ENCODE results near the gene HDAC4. TPM values are rescaled to one million over a fixed set of nuclear protein-coding genes. Genes with fewer than 3 reads are reported as not detected.

Gene HDAC4
- total and polyA plus RNA-seq, 2 donors from 2014 or later, result 2.2 to 56.8 TPM

DNA sequence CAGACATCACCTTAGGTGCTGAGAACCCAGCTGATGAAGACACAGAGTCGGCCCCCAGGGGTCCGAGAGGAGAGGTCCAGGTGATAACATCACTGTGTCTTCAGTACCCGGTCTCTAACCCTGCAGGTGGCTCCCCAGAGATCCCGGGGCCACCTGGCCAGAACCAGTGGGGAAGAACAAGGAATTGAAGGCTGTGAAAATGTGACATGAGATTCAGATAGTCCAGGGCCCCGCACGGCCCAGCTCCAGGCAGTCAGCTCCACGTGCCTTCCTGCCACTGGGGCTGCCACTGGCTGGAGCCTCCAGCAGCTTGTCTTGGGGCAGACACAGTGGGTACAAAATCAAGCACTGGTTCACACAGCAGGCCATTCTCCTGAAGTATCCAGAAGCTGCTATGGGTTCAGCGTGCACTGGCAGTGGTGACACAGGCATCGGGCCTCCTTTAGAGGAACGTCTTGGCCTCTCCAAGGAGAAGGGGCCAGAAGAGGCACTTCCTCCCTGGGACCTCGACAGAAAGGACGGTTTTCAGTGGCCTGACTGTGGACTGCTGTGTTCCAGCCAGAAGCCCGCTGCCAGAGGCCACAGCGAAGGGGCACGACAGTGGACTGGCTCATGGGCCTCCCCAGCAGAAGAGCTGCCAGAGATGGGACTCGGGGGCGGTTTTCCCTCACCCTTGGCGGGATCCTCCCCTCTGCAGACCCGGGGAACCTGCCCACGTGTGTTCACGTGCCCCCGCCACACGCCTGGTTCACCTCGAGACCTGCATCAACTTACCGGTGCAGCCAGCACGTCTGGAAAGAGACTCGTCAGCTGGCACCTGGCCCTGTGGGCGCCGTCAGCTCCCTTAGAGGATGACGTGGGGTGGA is 150.4 kb downstream of the HDAC4 start:
- FAIRE-seq, result no peak
- Histone ChIP-seq H3K9ac (ENCODE audit: low read length in 3 of 3) (no peak overlapping the region), H3K36me3 (ENCODE audit: control insufficient read depth in 2 of 3, insufficient read depth in 3 of 3, low read length in 3 of 3) (no peaks in the 10 kb centered on the region), H3K4me3 (ENCODE audit: low read length in 3 of 3) (no peak overlapping the region), H3K4me1 (ENCODE audit: control insufficient read depth in 2 of 3, insufficient read depth in 2 of 3, low read depth in 1 of 3, low read length in 3 of 3) (peaks cover 4 to 21% (median 10%) of the 10 kb centered on the region in 3 donors), H3K9me3 (ENCODE audit: control insufficient read depth in 2 of 3, insufficient read depth in 1 of 3, low read length in 3 of 3) (no peaks in the 10 kb centered on the region), H3K27me3 (ENCODE audit: control insufficient read depth, insufficient read depth, low read length) (no peaks in the 10 kb centered on the region), H3K27ac (ENCODE audit: low read depth in 2 of 2, low read length in 2 of 2) (no peak overlapping the region)
- DNase-seq, result peak in 3 of 5 donors; percentile 36 to 70 (median 51)
- intact Hi-C loops (cut with DNase I), result no loop called here
- TF ChIP-seq, protein P1, sequence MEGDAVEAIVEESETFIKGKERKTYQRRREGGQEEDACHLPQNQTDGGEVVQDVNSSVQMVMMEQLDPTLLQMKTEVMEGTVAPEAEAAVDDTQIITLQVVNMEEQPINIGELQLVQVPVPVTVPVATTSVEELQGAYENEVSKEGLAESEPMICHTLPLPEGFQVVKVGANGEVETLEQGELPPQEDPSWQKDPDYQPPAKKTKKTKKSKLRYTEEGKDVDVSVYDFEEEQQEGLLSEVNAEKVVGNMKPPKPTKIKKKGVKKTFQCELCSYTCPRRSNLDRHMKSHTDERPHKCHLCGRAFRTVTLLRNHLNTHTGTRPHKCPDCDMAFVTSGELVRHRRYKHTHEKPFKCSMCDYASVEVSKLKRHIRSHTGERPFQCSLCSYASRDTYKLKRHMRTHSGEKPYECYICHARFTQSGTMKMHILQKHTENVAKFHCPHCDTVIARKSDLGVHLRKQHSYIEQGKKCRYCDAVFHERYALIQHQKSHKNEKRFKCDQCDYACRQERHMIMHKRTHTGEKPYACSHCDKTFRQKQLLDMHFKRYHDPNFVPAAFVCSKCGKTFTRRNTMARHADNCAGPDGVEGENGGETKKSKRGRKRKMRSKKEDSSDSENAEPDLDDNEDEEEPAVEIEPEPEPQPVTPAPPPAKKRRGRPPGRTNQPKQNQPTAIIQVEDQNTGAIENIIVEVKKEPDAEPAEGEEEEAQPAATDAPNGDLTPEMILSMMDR (IDR thresholded peaks at IDR 0.05; ENCODE audit: borderline replicate concordance, extremely low read depth, insufficient read depth), result no peak

DNA sequence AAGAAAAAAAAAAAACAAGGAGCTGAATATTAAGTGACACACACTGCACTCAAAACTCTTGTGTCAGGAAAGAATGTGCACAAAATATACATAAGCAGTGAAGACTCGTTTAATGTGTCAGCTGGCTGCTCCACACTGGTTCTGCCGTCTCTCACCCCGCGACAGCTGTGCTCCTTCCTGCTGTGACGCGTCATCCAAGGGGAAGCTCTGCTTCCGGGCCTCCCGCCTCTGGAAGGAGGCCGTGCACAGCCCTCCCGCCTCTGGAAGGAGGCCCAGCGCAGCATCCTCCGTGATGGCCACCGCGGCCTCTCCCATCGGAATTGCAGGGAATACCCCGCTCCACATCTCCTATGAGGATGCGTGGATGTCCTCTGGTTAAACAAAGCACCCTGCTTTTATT is 151.0 kb downstream of the HDAC4 start:
- H3K27me3 ChIP-seq (ENCODE audit: control insufficient read depth, insufficient read depth, low read length), result no peaks in the 10 kb centered on the region
- H3K9me3 ChIP-seq (ENCODE audit: control insufficient read depth in 2 of 3, insufficient read depth in 1 of 3, low read length in 3 of 3), result no peaks in the 10 kb centered on the region
- intact Hi-C loops (cut with DNase I), result no loop called here
- peaks cover 4 to 21% (median 14%) of the 10 kb centered on the region in 3 donors for H3K4me1 ChIP-seq (ENCODE audit: control insufficient read depth in 2 of 3, insufficient read depth in 2 of 3, low read depth in 1 of 3, low read length in 3 of 3)
- no peaks in the 10 kb centered on the region for H3K36me3 ChIP-seq (ENCODE audit: control insufficient read depth in 2 of 3, insufficient read depth in 3 of 3, low read length in 3 of 3)
- TF ChIP-seq, protein P1 (IDR thresholded peaks at IDR 0.05; ENCODE audit: borderline replicate concordance, extremely low read depth, insufficient read depth), result no peak
- no peak overlapping the region for H3K4me3 ChIP-seq (ENCODE audit: low read length in 3 of 3)
- H3K27ac ChIP-seq (ENCODE audit: low read depth in 2 of 2, low read length in 2 of 2), result no peak overlapping the region
- H3K9ac ChIP-seq (ENCODE audit: low read length in 3 of 3), result no peak overlapping the region
- FAIRE-seq (no peak), DNase-seq (peak; percentile 79 to 96 (median 86))

DNA sequence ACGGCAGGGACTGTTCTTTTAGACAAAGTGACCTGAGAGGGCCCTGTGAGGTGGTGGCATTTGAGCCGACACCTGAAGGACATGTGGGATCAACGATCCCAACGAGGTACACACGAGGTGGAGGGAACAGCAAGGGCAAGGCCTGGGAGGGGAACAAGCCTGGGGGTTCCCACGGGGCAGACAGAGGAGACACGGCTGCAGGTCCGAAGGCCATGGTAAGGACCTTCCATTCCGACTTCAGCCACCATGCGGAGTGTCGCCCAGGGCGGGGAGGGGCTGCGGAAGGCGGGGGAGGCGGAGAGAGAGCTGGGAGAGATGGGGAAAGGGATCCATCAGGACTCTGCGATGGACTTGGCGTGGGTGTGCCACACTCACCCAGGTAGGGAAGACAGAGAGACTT is 151.8 kb downstream of the HDAC4 start:
- no peaks in the 10 kb centered on the region for H3K9me3 ChIP-seq (ENCODE audit: control insufficient read depth in 2 of 3, insufficient read depth in 1 of 3, low read length in 3 of 3)
- FAIRE-seq (no peak), DNase-seq (no peak)
- intact Hi-C loops (cut with DNase I), result no loop called here
- H3K9ac ChIP-seq (ENCODE audit: low read length in 3 of 3), result no peak overlapping the region
- peaks cover 7 to 21% (median 14%) of the 10 kb centered on the region in 3 donors for H3K4me1 ChIP-seq (ENCODE audit: control insufficient read depth in 2 of 3, insufficient read depth in 2 of 3, low read depth in 1 of 3, low read length in 3 of 3)
- H3K4me3 ChIP-seq (ENCODE audit: low read length in 3 of 3), result no peak overlapping the region
- no peak overlapping the region for H3K27ac ChIP-seq (ENCODE audit: low read depth in 2 of 2, low read length in 2 of 2)
- H3K27me3 ChIP-seq (ENCODE audit: control insufficient read depth, insufficient read depth, low read length), result no peaks in the 10 kb centered on the region
- H3K36me3 ChIP-seq (ENCODE audit: control insufficient read depth in 2 of 3, insufficient read depth in 3 of 3, low read length in 3 of 3), result no peaks in the 10 kb centered on the region
- TF ChIP-seq, protein P1 (IDR thresholded peaks at IDR 0.05; ENCODE audit: borderline replicate concordance, extremely low read depth, insufficient read depth), result no peak
